NCI-H1092 (cell line): ENCODE results near the gene RAB34.
A peak's percentile ranks its signal among the peaks of the same experiment; 100 is the strongest.

Source experiments
- DNase-seq: peaks from one replicate; lab custom pipeline; 2025; lab: John Stamatoyannopoulos, UW

RAB34 gene

DNA sequence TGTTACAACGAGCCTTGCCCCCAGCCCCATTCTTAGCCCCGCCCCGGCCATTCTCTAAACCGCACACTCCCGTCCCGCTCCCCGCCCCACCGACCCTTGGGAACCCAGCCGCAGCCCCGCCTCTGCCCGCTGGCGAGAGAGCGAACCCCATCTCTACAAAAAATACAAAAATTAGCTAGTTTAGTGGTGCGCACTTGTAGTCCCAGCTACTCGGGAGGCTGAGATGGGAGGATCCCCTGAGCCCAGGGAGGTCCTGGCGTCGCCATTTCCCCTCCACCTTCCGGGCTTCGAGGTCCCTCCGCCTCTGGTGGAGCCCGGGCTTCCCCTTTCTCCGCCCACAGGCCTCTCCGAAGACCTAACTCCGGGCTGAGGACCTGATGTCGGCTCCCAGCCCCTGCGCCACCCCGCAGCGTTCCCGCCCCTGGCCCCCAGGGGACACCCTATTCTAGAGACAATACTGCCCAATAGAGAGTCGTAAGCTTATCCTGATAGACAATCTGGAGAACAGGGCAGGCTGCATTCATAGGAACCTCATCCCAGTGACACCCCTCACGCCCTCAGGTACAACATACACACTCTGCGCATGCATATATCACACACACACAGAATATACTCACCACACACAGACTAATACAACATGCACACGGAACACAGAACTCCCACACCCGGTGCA is 5.5 kb downstream of the RAB34 start:
- no peak for DNase-seq

DNA sequence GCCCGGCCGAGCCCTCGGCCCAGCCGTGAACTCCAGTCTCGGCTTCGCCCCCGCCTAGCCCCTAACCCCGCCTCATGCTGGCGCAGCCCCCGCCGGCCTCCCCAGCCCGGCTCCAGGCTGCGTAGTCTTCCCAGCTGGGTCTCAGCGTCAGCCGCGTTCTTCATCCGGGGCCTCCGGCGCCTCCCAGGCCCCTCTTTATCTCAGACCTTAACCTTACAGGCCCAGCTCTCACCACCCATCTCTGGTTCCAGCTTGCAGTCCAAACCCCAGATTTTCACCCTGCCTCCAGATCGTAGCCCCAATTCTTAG is 6.0 kb downstream of the RAB34 start, which contains the start of gene PROCA1:
Gene PROCA1, minus strand, starts transcription at position 166 of the 309 bp plus-strand sequence. CDS start 228 bp downstream, outside the sequence.
- no peak for DNase-seq

DNA sequence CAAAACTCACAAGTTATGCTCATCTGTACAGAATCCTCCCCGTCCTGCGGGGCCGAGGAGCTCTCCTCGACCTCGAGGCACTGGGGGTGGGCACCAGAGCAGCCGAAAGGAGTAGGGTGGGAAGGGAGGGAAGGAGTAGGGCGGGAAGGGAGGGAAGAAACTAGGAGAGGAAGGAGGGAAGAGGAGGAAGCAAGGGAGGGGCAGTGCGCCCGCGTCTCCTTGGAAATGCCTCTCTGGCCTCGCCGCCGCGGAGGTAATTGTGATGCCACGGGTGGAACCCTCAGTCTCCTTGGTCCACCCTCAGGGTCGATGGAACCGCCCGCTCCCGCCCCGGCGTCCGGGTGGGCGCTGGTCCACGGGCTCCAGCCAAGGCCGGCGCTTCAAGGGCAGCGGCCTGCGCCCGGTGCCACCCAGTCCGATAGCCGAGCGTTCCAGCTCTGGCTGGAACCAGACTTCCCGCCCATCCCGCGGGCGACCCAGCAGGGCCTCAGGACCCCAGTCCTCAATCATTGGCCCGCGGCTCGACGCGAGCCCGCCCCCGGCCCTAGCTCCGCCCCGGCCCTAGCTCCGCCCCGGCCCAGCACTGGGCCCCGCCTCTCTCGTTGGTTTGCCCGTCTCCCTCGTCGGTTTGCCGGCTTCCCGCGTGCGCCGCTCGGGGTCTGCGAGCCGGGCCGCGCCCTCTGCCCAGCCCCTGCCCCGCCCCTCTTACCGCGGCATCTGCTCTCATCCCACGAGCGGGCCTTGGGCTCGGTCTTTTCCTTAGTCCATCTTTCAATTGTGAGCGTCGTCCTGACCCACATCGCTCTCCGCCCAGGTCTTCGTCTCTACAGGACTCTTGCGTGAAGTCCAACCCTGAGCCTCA is 6.6 kb downstream of the RAB34 start:
- peak; percentile 87 for DNase-seq

DNA sequence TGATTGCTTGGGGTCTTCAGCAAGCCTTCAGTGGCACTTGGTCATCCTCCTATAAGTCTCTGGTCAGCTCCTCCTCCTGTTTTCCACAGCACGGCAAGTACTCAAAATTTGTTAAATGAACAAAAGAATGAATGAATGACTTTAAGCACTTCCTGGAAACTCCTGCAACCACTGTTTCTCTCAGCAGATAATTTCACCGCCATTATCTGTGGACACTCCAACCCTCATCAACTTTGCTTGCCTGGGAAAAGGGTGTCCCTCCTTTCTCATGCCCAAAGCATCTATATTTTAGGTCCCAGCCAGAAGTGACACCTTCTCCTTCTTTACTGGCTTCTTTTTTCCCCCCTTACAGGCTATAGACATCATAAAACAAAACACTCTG is 10.3 kb downstream of the RAB34 start:
- no peak for DNase-seq

DNA sequence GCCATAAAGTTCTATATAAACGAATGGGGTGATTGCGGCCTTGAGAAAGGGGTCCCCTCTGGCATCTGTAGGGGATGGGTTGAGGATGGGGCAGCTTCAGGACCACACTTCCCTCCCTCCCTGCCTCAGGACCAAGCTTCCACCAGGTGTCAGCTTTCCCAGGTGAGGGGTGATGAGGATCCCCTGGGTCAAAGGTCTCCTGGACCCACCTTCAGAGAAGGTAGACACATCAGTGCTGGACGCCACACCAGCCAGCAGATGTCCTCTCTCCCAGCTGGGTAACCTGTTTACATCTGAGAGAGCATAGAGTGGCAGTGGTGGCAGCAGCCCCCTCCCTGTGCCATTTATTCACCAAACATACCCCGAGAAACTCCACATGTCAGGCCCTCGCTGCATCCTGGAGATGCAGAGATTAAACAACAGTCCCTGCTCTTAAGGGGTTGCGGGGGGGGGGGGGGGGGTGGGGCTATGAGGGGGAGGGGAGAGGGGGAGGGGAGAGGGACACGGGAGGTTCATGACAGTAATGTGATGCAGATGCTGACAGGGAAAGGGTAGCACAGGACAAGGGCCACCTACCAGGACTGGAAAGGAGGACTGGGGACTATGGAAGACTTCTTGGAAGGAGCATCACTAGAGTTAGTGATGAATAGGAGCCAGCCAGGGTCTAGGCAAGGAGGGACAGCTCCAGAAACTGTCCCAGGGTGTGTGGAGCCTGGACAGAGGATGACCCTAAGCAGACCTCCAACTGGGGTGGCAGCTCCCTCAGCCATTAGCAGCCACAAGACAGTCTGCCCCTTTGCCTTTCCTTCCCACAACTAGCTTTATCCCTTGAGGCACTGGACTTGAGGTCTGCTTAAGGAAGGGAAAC is 11.0 kb downstream of the RAB34 start:
- DNase-seq = no peak

- no peak for DNase-seq
These were observed 11.8 kb downstream of the RAB34 start for GRCh38 chr17:28705728-28706334.

DNA sequence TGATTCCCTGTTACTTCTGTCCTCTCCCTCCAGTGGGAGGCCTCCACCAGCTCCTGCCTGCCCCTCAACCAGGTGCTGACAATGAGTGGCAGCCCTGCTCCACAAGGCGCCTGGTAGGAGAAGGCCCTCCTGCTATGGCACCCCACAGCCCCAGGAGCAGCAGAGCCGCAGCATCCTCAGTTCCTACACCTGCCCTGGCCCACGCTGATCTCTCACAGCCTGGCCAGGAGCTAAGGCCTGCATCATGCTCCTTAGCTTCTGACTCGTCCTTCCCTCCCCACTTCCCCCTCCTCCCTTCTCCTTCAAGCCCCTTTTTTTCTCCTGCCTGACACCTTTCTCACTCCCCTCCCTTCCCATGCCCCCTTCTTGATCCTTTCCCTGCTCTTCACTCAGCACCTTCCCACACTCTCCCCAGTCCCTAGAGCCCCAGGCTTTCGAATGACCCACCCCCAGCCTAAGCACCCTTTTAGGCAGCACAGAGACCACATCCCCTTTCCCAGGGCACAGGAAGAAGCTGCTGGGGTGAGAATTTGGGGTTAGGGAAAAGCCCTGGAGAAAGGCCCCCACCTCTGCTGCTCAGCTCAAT is 12.5 kb downstream of the RAB34 start:
- DNase-seq = no peak

- no peak for DNase-seq
These were observed 13.3 kb downstream of the RAB34 start for GRCh38 chr17:28704219-28704858.

DNA sequence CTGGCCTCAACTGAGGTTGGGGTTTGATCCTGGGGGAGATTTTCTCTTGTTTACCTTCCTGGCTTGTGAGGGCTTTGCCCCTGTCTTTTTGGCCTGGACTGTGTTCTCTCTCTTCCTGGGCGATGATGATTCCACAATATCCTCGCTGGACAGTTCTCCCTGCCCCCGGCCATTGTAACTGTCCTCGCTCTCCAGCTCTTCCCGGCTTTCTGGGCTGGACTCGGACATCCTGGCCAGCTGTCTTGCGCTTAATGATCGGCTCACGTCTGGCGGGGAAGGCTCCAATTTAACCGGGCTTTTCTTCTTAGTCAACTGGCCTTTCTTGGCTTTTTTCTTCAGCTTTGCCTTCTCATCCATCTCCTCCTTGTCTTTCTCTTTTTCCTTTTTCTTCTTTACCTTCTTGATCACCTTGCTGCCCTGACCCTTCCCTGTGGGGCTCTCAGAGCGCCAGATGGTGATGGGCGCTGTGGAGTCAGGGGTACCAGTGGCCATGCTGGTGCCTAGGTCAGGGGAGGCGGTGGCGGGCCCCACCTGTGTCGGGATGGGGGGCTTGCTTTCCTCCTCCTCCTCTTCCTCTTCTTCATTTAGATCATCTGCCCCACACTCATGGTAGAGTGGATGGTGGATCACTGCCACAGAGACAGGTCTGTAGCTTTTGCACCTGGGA is 14.0 kb downstream of the RAB34 start:
- no peak for DNase-seq

DNA sequence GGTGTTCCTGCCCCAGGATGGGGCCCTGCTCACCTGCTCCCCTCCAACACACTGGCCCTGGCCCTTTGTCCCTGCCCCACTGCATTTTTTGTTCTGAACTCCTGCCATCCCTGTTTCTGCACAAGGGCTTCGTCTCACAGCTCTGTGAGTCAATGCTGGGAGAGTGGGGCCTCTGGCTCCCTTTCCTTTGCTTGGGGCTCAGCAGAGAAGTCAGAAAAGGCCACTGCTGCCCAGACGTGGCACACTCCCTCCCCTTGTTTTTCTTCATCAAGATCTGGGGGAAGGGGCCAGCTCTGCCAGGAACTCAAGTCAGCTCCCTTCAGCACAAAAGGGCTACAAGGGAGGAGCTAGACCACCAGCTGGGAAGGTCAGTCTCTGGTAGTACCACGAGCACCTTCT is 14.9 kb downstream of the RAB34 start:
- DNase-seq = no peak

DNA sequence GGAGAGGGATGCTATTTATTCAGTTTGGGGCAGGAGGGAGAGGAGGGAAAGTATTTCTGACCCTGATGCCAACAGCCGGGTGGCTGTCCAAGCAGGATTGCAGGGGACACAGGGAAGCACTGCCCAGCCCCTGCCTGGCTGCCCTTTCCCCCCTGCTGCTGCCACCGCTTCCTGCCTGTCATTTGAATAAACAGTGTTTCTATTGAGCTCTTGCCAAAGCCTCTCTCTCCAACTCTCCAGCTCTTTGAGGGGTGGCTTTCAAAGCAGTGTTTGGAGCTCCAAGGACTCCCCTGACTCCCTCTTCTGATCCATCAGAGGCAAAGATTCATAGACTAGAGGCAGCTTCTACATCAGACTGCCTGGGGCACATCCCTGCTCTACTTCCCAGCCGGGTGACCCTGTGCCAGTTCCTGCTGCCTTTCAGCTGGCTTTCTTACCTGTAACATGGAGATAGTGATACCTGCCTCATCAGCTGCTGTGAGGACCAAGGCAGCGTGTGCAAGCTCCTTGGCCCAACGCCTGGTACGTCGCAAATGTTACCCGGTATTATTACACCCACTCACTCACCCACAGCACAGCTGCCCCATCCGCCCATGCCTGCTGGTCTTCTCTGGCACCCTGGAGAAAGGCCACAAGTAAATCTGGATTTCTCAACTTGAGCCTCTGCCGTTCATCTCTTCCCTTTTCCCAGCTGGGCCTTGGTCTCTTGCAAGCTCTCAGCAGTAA is 15.5 kb downstream of the RAB34 start:
- peak; percentile 86 for DNase-seq

DNA sequence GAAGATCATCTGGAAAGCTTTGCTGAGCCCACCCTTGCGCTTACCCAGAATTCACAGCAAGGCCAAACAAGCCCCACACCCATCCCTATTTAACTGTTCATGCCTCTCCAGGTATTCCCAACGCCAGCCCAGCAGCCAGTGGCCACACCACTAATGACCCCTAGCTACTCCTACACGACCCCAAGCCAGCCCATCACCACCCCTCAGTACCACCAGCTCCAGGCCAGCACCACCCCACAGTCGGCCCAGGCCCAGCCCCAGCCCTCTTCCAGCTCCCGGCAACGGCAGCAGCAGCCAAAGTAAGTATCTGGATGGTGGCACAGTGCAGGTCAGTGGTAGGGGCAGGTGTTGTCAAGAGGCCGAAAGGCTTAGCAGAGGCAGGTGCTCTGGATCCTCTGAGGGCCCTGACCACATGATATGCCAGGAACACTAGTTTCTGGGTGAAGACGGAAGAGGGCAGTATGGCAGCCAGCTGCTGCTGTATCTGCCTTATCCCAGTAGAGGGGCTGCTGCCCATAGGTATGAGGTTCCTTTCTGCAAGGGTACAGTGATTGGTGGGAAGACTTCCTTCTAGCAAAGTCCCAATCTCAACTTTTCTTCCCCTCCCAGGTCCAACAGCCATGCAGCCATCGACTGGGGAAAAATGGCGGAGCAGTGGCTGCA is 16.7 kb downstream of the RAB34 start:
- peak; percentile 31 for DNase-seq

DNA sequence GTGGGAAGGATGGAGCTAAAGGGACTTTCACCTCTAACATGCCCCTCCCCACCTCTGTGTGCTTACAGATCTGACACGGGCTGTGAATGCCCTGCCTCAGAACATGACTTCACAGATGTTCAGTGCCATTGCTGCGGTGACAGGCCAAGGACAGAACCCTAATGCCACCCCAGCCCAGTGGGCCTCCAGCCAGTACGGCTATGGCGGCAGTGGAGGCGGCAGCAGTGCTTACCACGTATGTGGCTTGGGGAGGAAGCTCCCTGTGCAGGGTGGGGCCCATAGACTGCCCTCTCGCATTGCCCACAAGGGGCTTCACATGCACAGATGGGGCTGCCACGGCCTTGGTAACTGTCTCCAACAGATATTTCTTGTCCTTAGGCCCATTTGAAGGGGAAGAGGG is 17.4 kb downstream of the RAB34 start:
- no peak for DNase-seq

GRCh38 chr17:28698253-28698941 is 19.3 kb downstream of the RAB34 start:
- DNase-seq = no peak

DNA sequence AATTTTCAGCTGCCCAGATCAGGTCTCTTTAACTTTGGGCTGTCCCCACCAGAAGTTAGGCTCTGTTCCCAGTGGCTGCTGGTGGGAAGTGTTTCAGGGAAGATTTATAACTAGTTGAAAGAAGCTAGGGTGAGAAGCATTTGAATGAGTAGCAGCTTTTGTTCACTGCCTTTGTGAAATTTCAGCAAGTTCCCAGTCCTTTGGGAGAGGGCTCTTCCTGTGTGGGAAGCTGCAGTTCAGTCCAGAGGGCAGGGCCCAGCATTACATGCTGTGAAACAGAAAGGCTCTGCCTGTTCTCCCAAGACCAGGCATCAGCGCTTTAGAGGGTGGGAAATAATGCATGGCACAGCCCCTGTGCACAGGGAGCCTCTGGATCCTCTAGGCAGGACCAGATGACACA is 23.8 kb downstream of the RAB34 start:
- DNase-seq = no peak

- DNase-seq = no peak
These were observed 28.7 kb downstream of the RAB34 start for GRCh38 chr17:28689011-28689410.

DNA sequence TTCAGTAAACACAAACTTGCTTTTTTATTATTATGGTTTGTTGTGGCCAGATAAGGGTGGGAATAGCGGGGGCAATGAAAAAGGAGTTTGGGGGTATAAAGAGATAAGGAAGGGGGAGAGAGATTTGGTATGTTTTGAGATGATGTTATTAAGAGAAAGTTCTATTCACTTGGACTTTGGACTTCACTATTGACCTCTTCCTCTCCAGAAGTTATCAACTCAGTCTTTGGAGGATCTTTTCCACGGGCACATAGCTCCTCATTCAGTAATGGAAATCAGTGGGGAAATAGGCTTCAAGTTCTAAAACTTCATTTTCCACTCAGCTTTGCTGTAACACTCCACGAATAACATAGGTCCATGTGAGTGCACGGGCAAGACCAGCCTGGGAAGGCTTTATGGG is 29.2 kb downstream of the RAB34 start:
- DNase-seq = no peak

DNA sequence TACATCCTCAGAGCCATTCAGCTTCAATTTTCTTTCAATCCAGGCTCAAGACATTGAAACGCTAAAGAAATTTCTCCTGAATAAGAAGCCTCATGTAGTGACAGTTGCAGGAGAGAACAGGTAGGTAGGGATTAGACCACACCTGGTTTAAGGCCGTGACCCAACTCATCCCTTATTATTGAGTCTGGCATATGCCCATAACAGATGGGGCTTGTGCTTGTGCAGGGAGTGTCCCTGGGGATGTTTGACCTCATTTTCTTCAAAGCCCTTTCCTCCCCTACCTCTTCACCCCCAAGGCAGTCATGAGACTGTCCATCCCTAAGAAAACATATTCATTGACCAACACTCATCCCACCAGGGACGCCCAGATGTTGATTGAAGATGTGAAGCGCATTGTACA is 31.4 kb downstream of the RAB34 start:
- no peak for DNase-seq

DNA sequence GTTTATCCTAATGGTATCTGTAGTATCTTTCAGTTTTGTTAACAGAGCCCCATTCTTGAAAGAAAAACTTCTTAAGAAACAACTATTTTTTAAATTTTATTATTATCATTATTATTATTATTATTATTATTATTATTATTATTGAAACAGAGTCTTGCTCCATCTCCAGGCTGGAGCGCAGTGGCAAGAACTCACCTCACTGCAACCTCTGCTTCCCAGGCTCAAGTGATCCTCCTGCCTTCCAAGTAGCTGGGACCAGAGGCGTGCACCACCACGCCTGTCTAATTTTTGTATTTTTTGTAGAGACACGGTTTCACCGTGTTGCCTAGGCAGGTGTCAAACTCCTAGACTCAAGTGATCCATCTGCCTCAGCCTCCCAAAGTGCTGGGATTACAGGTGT is 32.3 kb downstream of the RAB34 start:
- DNase-seq = no peak
